ENCODE data around the gene TMPRSS6.
A peak's percentile ranks its signal among the peaks of the same experiment; 100 is the strongest.

The TMPRSS6 gene

GRCh38 chr22:37048133-37048532 is 61.4 kb downstream of the TMPRSS6 start:
- DNase-seq = no peak

GRCh38 chr22:37047006-37047405 is 62.5 kb downstream of the TMPRSS6 start:
- no peak for DNase-seq

GRCh38 chr22:37046589-37046988 is 62.9 kb downstream of the TMPRSS6 start:
- DNase-seq = no peak

GRCh38 chr22:37045958-37046357 is 63.6 kb downstream of the TMPRSS6 start:
- no peak for DNase-seq

GRCh38 chr22:37044634-37045625 is 64.6 kb downstream of the TMPRSS6 start:
- DNase-seq = no peak

- DNase-seq = no peak
Observed at GRCh38 chr22:37043828-37044538, 65.5 kb downstream of the TMPRSS6 start.

GRCh38 chr22:37043209-37043827 is 66.2 kb downstream of the TMPRSS6 start:
- DNase-seq = peak; percentile 37

- DNase-seq = no peak
Observed at GRCh38 chr22:37039466-37039865, 70.0 kb downstream of the TMPRSS6 start.

GRCh38 chr22:37037669-37038068 is 71.8 kb downstream of the TMPRSS6 start:
- no peak for DNase-seq

- DNase-seq = no peak
Observed at GRCh38 chr22:37036655-37037377, 72.7 kb downstream of the TMPRSS6 start.

GRCh38 chr22:37033605-37034430 is 75.7 kb downstream of the TMPRSS6 start:
- no peak for DNase-seq

- no peak for DNase-seq
Observed at GRCh38 chr22:37032535-37033460, 76.7 kb downstream of the TMPRSS6 start.

GRCh38 chr22:37032134-37032534 is 77.4 kb downstream of the TMPRSS6 start:
- no peak for DNase-seq

- no peak for DNase-seq
Observed at GRCh38 chr22:37030560-37031281, 78.8 kb downstream of the TMPRSS6 start.

GRCh38 chr22:37028692-37029674 is 80.5 kb downstream of the TMPRSS6 start:
- DNase-seq = no peak

GRCh38 chr22:37027556-37027955 is 82.0 kb downstream of the TMPRSS6 start:
- DNase-seq = no peak

- no peak for DNase-seq
Observed at GRCh38 chr22:37026325-37026724, 83.2 kb downstream of the TMPRSS6 start.

GRCh38 chr22:37025500-37026070 is 83.9 kb downstream of the TMPRSS6 start:
- no peak for DNase-seq
